Limb (tissue), 2 donors: ENCODE measurements around the gene FAM3C.
"Not testable (repeated sequence)": the region's sequence is repeated elsewhere in the genome, so short reads cannot be mapped to it uniquely, and the experiment has no call there.

ENCODE experiments used
- DNase-seq, 2 donors: peaks; one replicate each; pipeline ENCODE4 v3.0.0-alpha.2; 2016; ENCODE audit errors: extremely low spot score in 2 of 2

FAM3C gene

GRCh38 chr7:121395961-121396757, at the start of gene FAM3C:
Gene FAM3C (minus strand): TSS chr7:121396308. CDS start chr7:121382969, 13,339 bp downstream.
- peak; percentile 92 to 94 for DNase-seq

DNA sequence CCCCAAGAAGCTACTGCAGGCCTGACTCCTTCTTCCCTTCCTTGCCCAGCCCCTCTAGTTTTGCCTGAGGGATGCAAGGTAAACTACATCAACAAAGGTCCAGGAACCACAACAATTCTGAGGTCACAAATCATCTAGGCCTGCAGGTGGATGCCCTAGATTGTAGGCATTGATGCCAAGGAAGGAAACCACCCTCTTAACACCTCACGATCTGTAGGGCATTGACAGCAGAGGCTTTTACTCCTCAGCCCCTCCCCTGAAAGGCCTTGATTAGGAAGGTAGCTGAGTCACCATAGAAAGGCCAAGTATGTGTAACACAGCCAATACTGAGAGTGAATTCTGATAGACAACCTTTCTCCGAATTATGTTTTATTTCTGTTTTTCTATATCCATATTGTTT, 46.7 kb upstream of the FAM3C start:
- no peak for DNase-seq

- DNase-seq = no peak
These were observed 44.9 kb upstream of the FAM3C start for GRCh38 chr7:121440857-121441503.

DNA sequence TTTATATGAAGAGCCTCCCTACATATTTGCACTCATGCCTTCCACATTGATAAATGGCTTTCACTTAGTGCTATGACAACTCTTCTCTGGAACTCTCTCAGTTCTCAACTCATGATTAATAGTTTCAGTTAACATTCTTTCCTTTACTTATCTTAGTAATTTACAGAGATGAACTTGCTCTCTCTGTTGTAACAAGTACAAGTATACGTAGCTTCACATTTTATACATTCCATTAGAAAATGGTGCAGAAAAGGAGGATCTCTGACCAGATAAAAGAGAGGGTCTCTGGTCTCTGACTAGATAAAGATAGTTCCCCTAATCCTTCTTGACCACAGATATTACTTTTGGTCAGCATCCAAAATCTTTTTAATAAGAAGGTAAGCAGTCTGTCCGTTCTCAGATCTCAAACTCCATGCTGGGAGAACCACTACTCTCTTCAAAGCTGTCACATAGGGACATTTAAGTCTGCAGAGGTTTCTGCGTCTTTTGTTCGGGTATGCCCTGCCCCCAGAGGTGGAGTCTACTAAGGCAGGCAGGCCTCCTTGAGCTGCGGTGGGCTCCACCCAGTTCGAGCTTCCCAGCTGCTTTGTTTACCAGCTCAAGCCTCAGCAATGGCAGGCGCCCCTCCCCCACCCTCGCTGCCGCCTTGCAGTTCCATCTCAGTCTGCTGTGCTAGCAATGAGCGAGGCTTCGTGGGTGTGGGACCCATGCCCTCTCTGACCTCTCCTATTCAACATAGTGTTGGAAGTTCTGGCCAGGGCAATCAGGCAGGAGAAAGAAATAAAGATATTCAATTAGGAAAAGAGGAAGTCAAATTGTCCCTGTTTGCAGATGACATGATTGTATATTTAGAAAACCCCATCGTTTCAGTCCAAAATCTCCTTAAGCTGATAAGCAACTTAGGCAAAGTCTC, 42.2 kb upstream of the FAM3C start:
- DNase-seq = peak in 1 of 2 donors; percentile 68

GRCh38 chr7:121437470-121437869, 41.4 kb upstream of the FAM3C start:
- no peak for DNase-seq

GRCh38 chr7:121436688-121437087, 40.6 kb upstream of the FAM3C start:
- DNase-seq = no peak

DNA sequence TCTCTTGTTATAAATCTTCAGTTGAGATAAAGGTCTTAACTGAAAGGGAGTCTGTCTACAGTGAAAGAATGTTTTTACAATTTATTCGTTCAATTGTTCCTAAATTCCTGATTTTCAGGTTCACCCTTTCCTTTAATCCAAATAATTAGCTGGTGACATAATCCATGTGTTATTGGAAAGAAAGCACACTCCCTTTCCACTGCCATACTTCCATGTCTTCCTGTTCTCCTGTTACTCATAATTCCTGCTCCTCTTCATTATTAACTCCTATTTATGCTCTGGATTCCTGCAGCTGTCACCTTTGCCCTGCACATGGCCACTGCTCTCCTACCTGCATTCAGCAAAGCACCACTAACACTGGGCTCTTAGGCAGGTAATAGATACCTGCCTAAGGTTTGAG, 40.0 kb upstream of the FAM3C start:
- DNase-seq = no peak

DNA sequence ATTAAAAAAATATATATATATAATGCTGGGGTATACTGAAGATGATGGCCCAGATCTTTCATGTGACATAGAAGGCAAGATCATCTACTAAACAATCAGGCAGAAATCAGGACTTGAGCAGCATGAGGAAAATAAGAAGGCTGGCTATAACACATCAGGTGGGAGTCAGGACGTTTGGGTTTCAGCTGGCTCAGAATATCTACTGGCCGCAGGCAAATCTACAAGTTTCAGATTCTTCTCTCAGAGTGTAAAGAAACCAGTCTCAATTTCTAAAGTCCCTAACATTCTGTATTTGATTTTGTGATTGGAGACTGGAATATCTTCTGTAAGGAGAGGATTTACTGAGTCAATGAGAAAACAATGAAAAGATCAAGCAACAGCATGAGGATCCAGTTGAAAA, 37.7 kb upstream of the FAM3C start:
- no peak for DNase-seq

- not testable (repeated sequence) for DNase-seq
These were observed 36.4 kb upstream of the FAM3C start for GRCh38 chr7:121432486-121432885.

DNA sequence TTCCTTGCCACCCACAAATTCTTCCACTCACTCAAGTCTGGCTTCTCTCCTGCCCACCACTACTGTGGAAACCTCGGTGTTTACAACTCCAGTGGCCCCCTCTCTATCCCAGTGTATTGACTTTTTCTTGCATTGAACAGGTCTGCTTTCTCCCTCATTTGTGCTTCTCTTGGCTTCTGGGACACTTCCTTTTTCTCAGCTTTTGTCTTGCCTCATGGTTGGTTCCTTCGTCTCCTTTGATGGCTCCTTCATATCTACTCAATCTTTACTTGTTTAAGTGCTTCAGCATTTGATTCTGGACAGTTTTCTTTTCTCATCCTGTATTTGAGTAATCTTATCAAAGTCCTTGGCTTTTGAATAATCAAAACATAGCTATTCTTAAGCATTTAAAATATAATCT, 35.9 kb upstream of the FAM3C start:
- no peak for DNase-seq

DNA sequence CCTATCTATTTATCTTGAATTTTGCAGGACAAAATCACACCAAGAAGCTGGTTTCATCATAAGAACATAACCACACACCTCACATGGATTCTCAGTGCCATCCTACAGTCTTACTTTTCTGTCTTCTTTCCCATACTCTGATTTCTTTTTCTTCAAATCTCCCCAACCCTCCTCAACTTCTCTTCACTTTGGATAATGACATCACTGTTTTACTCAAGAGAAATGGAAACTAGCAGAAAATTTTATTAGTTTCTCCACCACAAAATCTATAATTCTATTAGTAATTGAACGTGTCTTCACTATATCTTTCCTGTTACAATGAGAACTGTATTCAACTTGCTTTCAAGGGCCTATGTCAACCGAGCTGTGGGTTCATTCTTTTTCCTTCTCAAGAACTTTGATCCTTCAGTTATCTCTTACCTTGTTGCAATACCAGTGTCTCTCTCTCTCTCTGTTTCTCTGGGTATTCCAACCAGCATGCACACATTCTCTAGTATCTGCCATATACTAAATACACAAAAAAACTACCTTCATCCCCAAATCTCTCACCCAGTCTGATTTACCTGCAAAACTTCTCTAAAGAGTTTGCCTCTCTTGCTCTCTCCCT, 35.4 kb upstream of the FAM3C start:
- no peak for DNase-seq

GRCh38 chr7:121430558-121430957, 34.5 kb upstream of the FAM3C start:
- DNase-seq = no peak

DNA sequence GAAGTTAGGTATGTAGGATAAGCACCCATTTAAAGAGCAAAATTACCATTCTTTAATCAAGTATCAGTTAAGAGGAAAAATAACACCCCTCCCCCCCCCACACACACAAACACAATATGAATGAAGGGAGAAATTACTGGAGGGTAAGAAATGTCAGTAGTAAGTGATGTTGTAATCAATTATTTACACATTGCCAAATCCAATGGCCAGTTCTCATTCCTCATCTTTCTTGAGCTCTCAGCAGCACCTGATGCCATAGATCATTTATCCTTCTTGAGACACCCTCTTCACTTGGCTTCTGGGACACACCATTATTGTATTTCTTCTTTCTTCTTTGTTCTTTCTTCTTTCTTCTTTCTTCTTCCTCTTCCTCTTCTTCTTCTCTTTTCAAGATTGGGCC, 33.7 kb upstream of the FAM3C start:
- no peak for DNase-seq

GRCh38 chr7:121428855-121429489, 32.9 kb upstream of the FAM3C start:
- DNase-seq = no peak

DNA sequence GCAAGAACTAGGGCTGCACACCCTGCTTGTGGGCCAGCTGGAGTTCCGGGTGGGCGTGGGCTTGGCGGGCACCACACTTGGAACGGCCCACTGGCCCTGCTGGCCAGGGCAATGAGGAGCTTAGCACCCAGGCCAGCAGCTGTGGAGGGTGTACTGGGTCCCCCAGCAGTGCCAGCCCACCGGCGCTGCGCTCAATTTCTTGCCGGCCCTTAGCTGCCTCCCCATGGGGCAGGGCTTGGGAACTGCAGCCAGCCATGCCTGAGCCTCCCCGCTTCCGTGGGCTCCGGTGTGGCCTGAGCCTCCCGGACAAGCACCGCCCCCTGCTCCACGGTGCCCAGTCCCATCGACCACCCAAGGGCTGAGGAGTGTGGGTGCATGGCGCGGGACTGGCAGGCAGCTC, 25.6 kb upstream of the FAM3C start:
- DNase-seq = not testable (repeated sequence)

DNA sequence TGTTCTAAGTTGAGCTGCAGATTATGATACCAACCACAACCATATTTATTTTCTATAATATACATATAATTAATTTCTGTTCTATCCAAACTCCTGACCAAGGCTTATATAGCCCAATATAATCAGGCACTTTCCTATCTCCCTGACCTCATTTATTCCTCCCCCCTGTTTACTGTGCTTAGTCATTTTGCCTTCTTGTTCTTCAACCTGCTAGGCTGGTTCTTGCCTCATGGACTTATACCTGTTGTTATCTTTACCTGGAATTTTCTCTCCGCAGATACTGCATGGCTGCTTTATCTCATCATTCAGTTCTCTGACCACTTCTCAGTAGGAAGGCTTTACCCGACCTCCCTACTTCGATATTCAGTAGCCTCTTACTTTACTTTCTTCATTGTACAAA, 24.9 kb upstream of the FAM3C start:
- no peak for DNase-seq

GRCh38 chr7:121419201-121420148, 23.4 kb upstream of the FAM3C start:
- DNase-seq = no peak

GRCh38 chr7:121416533-121416932, 20.4 kb upstream of the FAM3C start:
- no peak for DNase-seq

GRCh38 chr7:121414436-121414835, 18.3 kb upstream of the FAM3C start:
- DNase-seq = no peak

GRCh38 chr7:121411597-121411979, 15.5 kb upstream of the FAM3C start:
- DNase-seq = no peak
